ENCODE results near the gene GIN1. TPM values are rescaled to one million over a fixed set of nuclear protein-coding genes. Genes with fewer than 3 reads are reported as not detected.

Gene GIN1
- total RNA-seq, 2 donors from 2014 or later, result 7.0 to 9.6 TPM

- Mint-ChIP-seq H3K27me3 (ENCODE audit: insufficient read depth) (no peaks in the 10 kb centered on the region), H3K4me3 (no peak overlapping the region)
- H3K9me3 ChIP-seq (ENCODE audit: control insufficient read depth, low read length), result peaks cover 10% of the 10 kb centered on the region
Measured at GRCh38 chr5:103094737-103095136, 25.2 kb downstream of the GIN1 start.

GRCh38 chr5:103093727-103094126 lies 26.2 kb downstream of the GIN1 start:
- H3K27me3 ChIP-seq (ENCODE audit: control insufficient read depth, insufficient read depth, low read length, poor library complexity, severe bottlenecking), result no peaks in the 10 kb centered on the region
- no peak overlapping the region for H3K4me3 Mint-ChIP-seq
- peaks cover 10% of the 10 kb centered on the region for H3K9me3 ChIP-seq (ENCODE audit: control insufficient read depth, low read length)
- no peak overlapping the region for H3K27ac Mint-ChIP-seq
- H3K36me3 ChIP-seq (ENCODE audit: control insufficient read depth, insufficient read depth, low read length), result peaks cover 11% of the 10 kb centered on the region
- H3K4me1 ChIP-seq (ENCODE audit: control insufficient read depth, insufficient read depth, low read length), result peaks cover 4% of the 10 kb centered on the region
- H3K36me3 Mint-ChIP-seq (ENCODE audit: low read depth), result peaks cover 12% of the 10 kb centered on the region
- peak overlapping the region; percentile 17 for H3K4me3 ChIP-seq (ENCODE audit: low read length)
- 100% methylated on average over 1 of the region's 1 CpG; no CpG with 5 or more reads in 1 of the 2 experiments for WGBS, 2 experiments (ENCODE audit: insufficient coverage in 1 of 2, insufficient read length in 1 of 2)
- no peak overlapping the region for H3K9ac ChIP-seq (ENCODE audit: extremely low read depth, low read length, poor library complexity, severe bottlenecking)
- H3K4me1 Mint-ChIP-seq, result peaks cover 18% of the 10 kb centered on the region
- H3K9me3 Mint-ChIP-seq, result no peaks in the 10 kb centered on the region
- no peak for TF ChIP-seq CTCF (conservative IDR thresholded peaks at IDR 0.05)
- no peak for DNase-seq
- H3K27me3 Mint-ChIP-seq (ENCODE audit: insufficient read depth), result no peaks in the 10 kb centered on the region
- no peak overlapping the region for H3K27ac ChIP-seq (ENCODE audit: low read depth, low read length)

More at GRCh38 chr5:103094737-103095136, 25.2 kb downstream of the GIN1 start:
- Histone ChIP-seq H3K27ac (ENCODE audit: low read depth, low read length) (no peak overlapping the region), H3K9ac (ENCODE audit: extremely low read depth, low read length, poor library complexity, severe bottlenecking) (no peak overlapping the region), H3K36me3 (ENCODE audit: control insufficient read depth, insufficient read depth, low read length) (peaks cover 11% of the 10 kb centered on the region), H3K27me3 (ENCODE audit: control insufficient read depth, insufficient read depth, low read length, poor library complexity, severe bottlenecking) (no peaks in the 10 kb centered on the region), H3K4me1 (ENCODE audit: control insufficient read depth, insufficient read depth, low read length) (peaks cover 4% of the 10 kb centered on the region), H3K4me3 (ENCODE audit: low read length) (no peak overlapping the region)
- 29 to 33% methylated on average over 2 of the region's 2 CpGs for WGBS, 2 experiments (ENCODE audit: insufficient coverage in 1 of 2, insufficient read length in 1 of 2)
- TF ChIP-seq CTCF (conservative IDR thresholded peaks at IDR 0.05), result no peak
- peaks cover 10% of the 10 kb centered on the region for H3K36me3 Mint-ChIP-seq (ENCODE audit: low read depth)
- no peak for DNase-seq
- H3K4me1 Mint-ChIP-seq, result peaks cover 18% of the 10 kb centered on the region
- H3K27ac Mint-ChIP-seq, result no peak overlapping the region
- H3K9me3 Mint-ChIP-seq, result no peaks in the 10 kb centered on the region

DNA sequence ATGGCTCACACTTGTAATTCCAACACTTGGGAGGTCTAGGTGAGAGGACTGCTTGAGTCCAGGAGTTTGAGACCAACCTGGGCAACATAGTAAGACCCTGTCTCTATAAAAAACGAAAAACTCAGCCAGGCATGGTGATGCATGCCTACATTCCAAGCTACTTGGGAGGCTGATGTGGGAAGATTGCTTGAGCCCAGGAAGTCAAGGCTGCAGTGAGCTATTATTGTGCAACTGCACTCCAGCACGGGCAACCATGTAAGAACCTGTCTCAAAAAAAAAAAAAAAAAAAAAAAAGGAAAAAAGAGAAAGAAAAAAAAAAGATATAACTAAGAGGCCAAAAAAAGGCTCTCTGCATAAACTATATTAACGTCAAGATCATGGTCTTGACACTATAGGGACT lies 27.3 kb downstream of the GIN1 start:
- Histone ChIP-seq H3K4me1 (ENCODE audit: control insufficient read depth, insufficient read depth, low read length) (peaks cover 4% of the 10 kb centered on the region), H3K4me3 (ENCODE audit: low read length) (no peak overlapping the region), H3K9ac (ENCODE audit: extremely low read depth, low read length, poor library complexity, severe bottlenecking) (no peak overlapping the region), H3K9me3 (ENCODE audit: control insufficient read depth, low read length) (peaks cover 10% of the 10 kb centered on the region), H3K27ac (ENCODE audit: low read depth, low read length) (no peak overlapping the region), H3K27me3 (ENCODE audit: control insufficient read depth, insufficient read depth, low read length, poor library complexity, severe bottlenecking) (no peaks in the 10 kb centered on the region), H3K36me3 (ENCODE audit: control insufficient read depth, insufficient read depth, low read length) (peaks cover 11% of the 10 kb centered on the region)
- Mint-ChIP-seq H3K27ac (no peak overlapping the region), H3K9me3 (no peaks in the 10 kb centered on the region), H3K27me3 (ENCODE audit: insufficient read depth) (no peaks in the 10 kb centered on the region), H3K36me3 (ENCODE audit: low read depth) (peaks cover 12% of the 10 kb centered on the region), H3K4me3 (no peak overlapping the region), H3K4me1 (peaks cover 18% of the 10 kb centered on the region)
- no peak for TF ChIP-seq CTCF (conservative IDR thresholded peaks at IDR 0.05)
- WGBS, 2 experiments (ENCODE audit: insufficient coverage in 1 of 2, insufficient read length in 1 of 2), result 93 to 94% methylated on average over 2 to 3 of the region's 3 CpGs
- DNase-seq, result no peak

Data from endodermal cell (in vitro differentiated cells).